HG02885 (cell line): ENCODE data around the gene SPG7.
"Not testable (repeated sequence)": the region's sequence is repeated elsewhere in the genome, so short reads cannot be mapped to it uniquely, and the experiment has no call there.

Experiments
- ATAC-seq: cut with Tn5 transposase; IDR thresholded peaks from one replicate; pipeline ENCODE4 v1.9.1; 2021; ENCODE audit warnings: mild to moderate bottlenecking; ENCODE audit not compliant: unreplicated experiment, poor library complexity

Gene SPG7

DNA sequence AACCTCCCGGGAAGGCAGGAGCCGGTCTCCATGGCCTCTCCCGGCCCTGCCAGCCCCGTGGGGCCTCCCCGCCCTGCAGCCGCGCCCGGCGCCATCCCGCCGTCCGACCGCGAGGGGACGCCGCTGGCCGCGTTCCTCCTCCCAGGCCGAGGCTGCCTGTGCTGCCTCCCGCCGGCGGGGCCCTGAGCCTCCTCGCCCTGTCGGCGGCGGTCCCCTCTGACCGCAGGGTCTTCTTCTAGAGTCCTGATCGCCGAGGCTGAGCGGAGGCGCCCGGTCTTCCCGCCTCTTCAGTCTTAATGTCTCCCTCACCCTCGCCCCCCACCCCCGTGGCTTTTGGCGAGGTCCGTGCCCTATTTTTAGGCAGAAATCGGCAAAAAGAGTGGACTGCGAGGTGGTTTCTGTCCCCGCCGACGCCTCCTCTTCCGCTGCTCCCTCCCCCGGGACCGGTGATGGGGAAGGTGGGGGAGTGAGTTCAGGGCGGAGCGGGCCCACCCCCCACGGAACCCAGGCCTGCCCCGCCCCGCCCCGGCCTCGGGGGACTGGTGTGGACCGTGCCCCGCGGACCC, 66.6 kb downstream of the SPG7 start:
- no peak for ATAC-seq

DNA sequence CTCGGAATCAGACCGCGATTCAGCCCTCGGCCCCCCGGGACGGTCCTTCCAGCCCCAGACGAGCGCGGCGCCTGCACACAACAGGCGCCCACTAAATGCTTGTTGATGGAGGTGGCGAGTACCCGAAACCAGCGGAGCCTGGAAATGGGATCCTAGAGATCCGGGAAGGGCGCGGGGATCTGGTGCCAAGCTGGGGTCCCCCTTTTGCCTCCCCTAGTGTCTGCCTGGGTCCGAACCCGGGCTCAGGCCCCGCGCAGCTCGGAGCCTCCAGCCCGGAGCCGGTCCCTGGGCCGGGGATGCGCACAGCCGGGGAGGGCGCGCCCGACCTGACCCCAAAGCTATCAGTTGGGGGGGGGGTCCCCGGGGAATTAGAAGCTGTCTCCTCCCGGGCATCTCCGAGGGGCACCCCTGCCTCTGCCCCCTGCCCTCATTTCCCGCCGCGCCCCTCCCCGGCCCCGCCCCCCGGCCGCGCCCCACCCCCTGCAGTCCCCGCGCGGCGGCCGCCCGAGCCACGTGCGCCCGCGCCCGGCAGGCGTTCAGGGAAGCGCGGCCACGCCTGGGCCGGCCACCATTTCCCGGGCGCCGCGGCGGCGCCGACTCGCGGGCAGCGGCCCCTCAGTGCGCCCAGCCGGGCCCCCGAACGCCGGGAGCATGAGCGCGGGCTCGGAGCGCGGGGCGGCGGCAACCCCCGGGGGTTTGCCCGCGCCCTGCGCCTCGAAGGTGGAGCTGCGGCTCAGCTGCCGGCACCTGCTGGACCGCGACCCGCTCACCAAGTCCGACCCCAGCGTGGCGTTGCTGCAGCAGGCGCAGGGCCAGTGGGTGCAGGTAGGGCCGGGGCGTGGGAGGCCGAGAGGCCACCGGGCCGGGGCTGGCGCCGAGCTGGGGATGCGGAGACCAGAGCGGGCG, 67.3 kb downstream of the SPG7 start, which contains the start of gene CPNE7:
Gene CPNE7 (plus strand): TSS at position 512 of the 906 bp plus-strand sequence. CDS start 140 bp downstream, at position 652.
- ATAC-seq = no peak

DNA sequence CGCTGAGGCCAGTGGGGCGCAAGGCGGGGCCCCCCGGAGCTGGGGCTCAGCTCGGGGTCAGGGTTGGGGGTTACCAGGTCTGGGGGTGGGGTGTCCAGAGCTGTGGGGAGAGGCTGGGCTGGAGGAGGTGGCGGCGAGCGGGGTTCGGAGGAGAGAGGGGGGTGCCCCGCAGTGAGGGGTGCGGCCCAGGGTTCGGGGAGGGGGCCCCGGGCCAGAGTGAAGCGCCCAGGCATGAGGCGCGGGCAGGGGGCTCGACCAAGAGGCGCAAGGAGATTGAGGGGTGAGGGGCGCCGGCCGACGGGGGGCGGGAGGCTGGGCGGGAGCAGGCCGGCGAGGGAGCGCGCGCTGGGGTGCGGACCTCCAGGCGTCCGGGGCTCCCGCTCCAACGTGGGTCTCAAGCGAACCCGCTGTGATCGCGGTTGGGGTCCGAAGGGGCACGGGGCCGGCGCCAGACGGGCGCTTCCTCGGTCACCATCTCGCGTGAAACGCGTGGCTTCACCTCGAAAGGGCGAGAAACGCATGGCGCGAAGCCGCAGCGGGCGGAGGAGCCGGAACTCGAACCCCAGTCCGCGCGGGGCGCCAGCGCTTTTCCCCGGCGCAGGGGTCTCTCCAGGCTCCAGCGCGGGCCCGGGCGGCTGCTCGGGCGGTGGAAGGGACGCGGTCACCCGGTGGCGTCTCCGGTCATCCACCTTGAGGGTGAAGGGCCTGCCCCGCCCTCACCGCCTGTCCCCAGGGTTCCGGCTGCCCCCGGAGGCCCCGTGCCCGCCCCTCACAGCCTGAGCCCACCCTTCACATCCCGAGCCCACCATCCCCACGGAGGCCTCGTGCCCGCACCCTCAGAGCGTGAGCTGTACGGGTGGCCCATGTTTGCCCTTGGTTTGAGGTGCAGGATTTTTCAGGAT, 68.2 kb downstream of the SPG7 start:
- no peak for ATAC-seq

DNA sequence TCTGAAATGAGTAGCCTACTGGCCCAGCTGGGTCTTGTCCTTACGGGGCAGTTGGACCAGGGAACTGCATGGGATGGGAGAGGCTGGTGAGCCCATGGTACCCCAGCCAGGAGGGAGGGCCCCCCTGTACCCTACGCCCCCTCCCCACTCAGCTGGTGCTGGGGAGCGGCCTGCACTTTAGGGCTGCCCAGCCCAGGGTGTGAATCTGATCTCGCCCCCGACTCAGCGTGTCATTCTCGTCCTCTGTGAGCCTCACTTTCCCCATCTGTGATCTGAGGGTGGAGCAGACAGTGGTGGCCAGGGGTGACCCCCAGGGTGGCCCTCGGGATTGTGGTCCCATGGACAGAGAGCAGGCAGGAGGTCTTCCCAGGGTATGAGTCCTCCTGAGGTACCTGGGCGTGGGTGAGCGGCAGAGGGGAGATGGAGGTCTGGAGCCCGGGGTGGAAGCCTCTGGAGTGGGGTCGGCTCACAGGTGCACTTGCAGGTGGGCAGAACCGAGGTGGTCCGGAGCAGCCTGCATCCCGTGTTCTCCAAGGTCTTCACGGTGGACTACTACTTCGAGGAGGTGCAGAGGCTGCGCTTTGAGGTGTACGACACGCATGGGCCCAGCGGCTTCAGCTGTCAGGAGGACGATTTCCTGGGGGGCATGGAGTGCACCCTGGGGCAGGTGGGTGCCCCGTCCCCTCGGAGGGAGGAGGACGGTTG, 69.0 kb downstream of the SPG7 start:
- no peak for ATAC-seq

DNA sequence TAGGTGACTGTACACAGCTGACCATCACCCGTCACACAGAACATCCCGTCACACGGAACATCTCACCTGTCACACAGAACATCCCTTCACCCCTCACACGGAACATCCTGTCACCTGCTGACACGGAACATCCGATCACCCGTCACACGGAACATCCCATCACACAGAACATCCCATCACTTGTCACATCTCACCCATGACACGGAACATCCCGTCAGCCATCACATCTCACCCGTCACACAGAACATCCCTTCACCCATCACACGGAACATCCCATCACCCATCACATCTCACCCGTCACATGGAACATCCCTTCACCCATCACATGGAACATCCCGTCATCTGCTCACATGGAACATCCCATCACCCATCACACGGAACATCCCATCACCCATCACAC, 71.1 kb downstream of the SPG7 start:
- ATAC-seq = no peak

DNA sequence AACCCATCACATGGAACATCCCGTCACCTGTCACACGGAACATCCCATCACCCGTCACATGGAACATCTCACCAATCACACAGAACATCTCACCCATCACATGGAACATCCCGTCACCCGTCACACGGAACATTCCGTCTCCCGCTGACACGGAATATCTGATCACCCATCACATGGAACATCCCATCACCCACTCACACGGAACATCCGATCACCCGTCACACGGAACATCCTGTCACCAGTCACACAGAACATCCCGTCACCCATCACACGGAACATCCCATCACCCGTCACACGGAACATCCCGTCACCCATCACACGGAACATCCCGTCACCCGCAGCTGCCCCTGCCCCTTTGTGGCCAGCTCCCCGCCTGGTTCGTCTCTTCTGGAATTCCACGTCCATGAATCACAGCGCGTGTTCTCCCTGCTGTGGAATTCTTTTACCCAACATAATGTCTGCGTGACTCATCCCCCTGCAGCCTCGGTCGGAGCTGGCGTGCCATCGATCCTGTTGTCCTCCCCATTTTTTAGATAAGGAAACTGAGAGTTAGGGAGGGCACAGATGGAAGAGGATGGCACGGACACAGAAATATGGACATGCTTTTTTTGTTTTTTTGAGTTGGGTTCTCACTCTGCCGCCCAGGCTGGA, 73.0 kb downstream of the SPG7 start:
- no peak for ATAC-seq

DNA sequence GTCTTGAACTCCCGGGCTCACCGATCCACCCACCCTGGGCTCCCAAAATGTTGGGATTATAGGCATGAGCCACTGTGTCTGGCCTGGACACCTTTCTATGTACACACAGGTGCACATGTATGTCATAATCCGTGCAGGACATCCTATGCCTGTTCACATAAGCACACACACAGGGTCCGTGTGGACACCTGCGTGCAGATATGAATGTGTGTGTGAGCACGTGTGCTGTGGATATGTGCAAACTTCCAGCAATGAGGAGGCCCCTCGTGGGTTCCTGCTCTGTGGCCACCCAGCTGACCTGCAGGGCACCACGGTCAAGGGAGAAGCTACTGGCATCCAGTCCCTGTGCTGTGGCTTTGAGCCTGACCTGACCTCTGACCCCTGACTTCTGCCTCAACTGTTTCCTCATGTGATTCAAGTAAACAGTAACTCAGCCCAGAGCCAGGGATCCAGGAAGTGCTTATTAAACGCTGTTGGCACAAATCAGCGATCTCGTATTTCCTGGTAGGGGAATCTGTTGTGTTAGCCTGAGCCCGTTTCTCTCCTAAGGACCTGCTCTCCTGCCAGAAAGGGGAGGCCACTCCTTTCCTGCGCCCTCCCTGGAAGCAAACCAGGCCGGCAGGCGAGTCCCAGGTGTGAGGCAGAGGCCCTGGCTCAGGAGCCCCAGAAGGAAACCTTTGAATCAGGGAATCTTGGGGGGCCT, 73.8 kb downstream of the SPG7 start:
- no peak for ATAC-seq

DNA sequence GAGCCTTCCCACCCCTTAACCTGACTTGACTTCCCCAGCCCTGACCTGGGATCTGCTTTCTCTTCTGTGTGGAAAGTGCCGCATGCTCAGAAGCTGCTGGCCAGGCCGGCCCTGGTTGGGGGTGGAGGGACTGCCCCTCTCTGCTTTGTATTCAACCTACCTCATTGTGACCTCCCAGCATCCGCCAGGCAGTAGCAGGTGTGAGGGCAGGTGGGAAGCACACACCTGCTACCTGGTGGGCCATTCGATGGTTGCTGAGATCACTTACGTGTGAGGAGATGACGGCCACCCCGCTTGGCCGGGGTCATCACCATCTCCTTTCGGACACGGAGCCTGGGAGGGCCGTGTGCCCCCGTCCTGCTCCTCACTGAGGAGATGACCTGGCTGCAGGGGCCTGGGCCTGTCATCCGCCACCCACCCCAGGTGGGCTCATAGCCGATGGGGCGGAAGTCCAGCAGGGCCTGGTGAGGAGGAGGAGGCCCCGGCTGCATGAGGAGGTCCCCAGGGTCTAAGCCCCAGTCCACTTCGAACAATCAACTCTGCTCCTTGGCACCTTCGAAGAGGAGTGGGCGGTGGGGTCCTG, 74.5 kb downstream of the SPG7 start:
- no peak for ATAC-seq

DNA sequence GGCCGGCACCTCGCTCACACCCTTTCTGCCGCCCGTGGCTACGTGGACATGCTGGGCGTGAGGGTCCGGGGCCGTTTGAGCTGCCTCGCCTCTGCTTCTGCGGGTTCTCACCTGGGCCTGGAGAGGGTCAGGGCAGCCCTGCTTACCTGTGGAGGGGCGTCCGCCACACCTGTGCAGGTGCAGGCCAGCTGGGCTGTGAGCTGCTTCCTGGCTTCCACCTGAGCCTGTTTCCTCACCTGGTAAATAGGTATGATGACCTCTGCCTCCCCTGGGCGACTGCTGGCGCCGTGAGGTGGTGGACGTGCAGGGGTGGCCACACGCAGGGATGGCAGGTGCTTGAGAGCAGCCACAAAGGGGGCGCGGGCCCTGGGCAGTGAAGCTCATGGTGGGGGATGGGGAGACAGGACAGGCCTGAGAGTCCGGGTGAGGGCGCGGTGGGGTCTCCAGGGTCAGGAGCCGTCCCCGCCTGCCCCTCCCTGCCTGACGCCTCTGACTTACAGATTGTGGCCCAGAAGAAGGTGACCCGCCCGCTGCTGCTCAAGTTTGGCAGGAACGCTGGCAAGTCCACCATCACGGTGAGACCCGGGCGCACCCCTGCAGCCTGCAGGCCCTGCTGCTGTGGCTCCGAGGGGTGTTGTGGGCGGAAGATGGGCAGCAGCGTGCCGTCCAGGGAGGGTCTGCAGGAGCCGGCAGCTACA, 75.1 kb downstream of the SPG7 start:
- no peak for ATAC-seq

DNA sequence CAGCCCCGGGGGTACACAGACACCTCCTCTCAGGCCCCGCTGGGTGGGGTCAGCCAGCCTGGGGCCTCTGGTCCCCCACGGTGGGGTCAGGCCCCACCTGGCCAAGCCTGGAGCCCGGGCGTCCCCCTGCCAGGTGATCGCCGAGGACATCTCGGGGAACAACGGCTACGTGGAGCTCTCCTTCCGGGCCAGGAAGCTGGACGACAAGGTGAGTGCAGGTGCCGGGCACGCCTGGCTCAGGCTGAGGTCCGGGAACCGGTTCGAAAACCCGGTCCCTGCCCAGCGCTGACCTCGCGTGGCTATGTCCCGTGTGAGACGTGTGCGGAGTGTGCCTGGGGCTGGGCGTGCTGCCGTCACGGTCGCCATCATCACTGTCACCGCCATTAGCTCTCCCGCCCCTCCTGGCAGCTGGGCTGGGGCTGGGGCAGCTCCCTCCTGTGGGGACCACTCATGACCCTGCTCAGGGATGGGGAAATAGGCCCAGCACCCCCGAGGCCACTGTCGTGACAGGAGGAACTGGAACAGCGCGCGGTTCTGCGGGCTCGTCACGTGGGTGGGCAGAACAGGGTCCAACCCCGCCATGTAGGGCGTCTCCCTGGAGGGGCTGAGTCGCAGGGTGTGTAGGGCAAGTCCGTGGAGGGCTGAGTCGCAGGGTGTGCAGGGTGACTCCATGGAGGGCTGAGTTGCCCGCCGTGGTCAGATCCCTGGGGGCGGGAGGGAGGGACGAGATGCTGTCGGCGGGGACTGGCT, 75.9 kb downstream of the SPG7 start:
- no peak for ATAC-seq

DNA sequence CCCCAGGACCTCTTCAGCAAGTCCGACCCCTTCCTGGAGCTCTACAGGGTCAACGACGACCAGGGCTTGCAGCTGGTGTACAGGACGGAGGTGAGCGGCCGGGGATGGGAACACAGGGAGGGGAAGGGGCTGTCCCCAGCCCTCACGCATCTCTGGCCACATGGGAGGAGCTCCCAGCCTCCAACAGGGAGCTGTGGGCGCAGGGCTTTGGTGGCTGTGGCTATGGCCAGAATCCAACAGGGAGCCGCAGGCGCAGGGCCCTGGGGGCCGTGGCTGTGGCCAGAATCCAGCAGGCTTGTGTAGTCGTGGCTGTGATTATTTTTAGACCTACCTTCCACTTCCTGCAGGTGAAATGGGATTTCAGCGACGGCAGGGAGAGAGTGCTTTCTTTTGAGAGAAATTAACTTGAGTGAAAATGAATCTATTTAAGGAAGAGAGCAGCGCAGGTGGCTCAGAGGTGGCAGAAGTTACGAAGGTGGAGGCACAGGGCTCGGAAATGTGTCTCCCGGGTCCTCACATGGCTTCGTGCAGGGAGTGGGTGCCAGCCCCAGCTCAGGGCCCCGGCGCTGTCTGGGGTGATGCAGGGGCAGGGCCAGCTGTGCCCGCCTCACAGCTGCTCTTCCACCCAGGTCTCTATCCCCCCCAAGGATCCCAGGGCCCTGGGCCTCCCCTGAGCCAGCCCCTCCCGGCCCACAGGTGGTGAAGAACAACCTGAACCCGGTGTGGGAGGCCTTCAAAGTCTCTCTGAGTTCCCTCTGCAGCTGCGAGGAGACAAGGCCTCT, 76.8 kb downstream of the SPG7 start:
- ATAC-seq = no peak

DNA sequence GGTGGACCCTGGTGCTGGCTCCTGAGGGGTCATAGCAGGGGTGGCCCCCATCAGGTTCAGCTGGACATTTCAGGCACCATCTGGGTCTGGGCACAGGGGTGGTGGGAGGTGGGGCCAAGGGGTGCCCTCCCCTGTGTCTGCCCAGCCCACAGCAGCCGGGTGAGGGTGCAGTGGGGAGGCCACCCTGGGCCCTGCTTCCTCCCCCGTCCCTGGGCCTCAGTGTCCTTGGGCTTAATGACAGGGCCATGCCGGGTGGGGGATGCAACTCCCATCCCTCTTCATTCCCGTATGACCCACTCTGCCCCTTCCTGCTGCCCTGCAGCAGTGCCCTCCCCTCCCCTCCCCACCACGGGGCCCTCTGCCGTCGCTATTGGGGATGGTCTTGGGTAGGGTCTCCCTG, 78.0 kb downstream of the SPG7 start:
- no peak for ATAC-seq

DNA sequence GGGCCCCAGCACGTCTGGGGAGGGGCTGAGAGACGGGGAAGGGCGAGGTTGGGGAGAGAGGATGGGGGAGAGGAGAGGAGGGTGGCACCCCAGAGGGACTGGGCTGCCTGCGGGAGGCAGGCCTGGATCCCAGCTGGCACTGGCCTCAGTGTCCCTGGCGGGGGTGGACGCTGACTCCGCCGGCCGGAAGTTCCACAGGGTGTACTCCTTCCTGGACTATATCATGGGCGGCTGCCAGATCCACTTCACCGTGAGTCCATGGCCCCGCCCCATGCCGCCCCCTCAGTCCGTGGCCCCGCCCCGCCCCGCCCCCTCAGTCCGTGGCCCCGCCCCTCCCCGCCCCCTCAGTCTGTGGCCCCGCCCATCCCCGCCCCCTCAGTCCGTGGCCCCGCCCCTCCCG, 78.7 kb downstream of the SPG7 start:
- ATAC-seq = no peak

DNA sequence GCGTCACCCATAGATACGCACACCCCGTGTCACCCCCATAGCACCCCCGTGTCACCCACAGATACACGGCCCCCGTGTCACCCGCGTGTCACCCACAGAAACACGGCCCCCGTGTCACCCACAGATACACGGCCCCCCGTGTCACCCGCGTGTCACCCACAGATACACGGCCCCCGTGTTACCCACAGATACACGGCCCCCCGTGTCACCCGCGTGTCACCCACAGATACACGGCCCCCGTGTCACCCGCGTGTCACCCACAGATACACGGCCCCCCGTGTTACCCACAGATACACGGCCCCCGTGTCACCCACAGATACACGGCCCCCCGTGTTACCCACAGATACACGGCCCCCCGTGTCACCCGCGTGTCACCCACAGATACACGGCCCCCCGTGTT, 79.5 kb downstream of the SPG7 start:
- not testable (repeated sequence) for ATAC-seq

DNA sequence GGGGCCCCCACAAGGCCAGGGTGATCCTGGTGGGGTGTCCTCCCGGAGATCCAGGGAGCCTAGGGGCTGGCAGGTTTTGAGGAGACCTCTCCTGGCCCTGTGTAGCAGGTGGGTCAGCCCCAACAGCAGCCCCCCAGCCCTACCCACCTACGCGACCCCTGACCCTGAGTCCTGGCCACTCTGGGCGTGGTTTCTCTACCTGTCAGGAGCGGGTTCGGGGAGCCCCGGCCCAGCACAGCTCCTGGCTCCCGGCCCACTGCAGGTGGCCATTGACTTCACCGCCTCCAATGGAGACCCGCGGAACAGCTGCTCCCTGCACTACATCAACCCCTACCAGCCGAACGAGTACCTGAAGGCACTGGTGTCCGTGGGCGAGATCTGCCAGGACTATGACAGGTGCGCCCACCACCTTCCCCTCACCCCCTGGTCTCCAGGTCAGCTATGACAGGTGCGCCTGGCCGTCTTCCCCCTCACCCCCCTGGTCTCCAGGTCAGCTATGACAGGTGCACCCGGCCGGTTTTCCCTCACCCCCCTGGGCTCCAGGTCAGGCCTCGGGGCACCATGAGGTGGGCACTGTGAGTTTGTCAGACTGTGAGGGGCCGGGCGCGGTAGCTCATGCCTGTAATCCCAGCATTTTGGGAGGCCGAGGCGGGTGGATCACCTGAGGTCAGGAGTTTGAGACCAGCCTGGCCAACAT, 80.4 kb downstream of the SPG7 start:
- ATAC-seq = no peak

DNA sequence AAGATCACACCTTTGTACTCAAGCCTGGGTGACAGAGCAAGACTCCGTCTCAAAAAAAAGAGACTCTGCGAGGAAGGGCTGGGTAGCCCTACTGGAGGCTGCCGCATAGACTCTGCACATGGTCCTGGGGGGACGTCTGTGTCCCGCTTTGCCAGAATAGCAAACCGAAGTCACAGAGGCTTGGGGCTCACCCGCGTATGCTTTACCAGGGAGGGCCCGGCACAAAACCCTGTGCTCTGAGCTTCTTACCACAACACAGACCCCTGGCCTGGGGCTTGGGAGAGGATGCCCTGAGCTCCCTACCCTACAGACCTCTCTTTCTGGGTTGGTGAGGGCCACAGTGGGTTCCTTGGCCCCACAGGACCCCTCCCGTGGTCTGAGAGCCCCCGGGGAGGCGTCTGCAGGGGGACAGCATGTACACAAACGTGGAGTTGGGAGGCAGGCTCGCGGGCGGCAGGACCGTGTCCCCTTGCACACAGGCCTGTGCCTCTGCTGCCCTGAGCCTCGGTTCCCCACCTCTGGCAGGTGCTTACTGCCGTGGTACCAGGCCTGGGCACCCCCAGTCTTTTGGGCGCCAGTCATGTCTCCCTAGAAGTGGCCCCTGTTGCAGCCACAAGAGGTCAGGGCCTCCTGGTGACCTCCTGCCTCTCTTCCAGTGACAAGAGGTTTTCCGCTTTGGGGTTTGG, 81.2 kb downstream of the SPG7 start:
- ATAC-seq = no peak
